HG03139 (cell line): ENCODE measurements around the gene KNSTRN.

Experiments
- ATAC-seq: cut with Tn5 transposase; IDR thresholded peaks from one replicate; pipeline ENCODE4 v1.9.1; 2021; ENCODE audit not compliant: unreplicated experiment

Gene KNSTRN

DNA sequence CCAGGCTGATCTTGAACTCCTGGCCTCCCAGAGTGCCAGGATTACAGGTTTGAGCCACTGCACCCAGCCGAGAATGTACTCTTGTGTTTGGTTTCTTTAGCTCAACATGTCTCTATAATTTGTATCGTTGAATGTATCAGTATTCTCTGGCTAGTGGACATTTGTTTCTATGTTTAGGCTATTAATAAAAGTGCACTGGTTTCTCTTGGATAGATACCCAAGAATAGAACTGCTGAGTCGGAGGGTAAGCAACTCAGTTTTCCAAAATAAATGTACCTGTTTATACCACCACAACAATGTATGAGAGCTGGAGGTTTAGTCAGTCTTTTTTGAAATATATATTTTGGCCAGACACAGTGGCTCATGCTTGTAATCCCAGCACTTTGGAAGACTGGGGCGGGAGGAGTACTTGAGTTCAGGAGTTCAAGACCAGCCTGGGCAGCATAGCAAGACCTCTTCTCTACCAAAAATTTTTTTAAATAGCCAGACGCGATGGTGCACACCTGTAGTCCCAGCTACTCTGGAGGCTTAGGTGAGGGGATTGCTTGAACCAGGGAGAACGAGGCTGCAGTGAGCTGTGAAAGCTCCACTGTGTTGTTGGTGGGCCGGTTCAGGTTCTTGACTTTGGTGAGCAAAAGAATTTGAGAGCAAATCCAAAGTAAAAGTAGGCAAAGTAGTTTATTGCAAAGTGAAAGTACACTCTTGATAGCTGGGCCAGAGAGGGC, 15.3 kb downstream of the KNSTRN start:
- no peak for ATAC-seq

DNA sequence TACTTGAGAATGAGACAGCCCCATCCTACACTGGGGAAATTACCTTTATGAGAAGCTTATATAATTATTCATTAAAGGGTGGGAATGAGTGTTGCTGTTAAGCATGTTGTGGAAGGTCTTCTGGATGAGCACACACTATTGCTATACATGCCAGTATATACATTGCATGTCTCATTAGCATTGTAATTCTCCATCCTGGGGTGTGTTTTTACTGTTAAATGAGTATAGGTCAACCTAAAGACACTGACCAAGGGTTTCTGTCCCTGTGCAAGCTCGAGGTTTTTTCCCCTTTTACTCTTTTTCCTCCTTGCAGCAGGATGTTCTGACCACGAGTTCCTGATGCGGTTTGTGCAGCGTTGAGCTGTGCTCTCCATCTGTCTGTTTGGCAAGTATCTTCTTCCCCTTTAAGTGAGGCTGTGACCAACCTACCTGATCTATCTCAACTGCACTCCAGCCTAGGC, 15.9 kb downstream of the KNSTRN start:
- peak; percentile 85 for ATAC-seq

DNA sequence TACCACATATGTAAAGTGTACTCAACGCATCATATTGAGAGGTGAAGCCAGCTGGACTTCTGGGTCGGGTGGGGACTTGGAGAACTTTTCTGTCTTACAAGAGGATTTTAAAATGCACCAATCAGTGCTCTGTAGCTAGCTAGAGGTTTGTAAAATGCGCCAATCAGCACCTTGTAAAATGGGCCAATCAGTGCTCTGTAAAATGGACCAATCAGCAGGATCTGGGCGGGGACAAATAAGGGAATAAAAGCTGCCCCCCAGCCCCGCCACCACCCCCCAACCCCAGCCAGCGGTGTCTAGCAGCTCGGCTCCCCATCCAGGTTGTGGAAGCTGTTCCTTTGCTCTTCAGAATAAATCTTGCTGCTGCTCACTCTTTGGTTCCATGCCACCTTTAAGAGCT, 16.8 kb downstream of the KNSTRN start:
- no peak for ATAC-seq

GRCh38 chr15:40405501-40406381, 23.2 kb downstream of the KNSTRN start, which contains the start of gene IVD:
Gene IVD, plus strand, starts transcription at chr15:40405795. Its CDS starts 33 bp downstream, at chr15:40405828.
- ATAC-seq = peak; percentile 82

DNA sequence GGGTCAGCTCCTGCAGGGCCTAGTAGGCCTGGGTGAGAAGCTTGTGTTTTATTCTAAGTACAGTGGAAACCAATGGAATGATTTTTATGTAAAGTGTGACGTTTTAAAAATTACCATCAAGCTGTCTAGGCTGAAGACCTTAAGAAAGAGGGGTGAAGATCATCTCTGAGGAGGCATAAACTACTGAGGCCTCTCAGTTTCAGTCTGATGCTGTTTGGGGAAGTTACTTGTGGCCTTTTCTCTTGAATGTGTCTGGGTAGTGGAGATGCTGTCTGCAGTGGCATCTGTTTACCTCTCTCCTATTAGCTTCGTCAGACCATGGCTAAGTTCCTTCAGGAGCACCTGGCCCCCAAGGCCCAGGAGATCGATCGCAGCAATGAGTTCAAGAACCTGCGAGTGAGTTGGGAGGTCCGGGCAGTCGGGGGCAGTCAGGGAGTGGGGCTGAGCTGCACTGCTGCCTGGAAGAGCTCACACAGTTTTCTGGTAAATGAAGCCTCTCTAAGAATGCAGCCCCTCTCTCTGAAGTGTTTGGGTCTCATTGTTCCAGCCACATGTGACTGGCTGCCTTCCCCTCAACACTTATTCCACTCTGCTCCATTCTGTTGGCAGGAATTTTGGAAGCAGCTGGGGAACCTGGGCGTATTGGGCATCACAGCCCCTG, 24.9 kb downstream of the KNSTRN start:
- peak; percentile 56 for ATAC-seq

- no peak for ATAC-seq
Measured at GRCh38 chr15:40409366-40409765, 26.8 kb downstream of the KNSTRN start.

- ATAC-seq = no peak
Measured at GRCh38 chr15:40410476-40410875, 28.0 kb downstream of the KNSTRN start.

DNA sequence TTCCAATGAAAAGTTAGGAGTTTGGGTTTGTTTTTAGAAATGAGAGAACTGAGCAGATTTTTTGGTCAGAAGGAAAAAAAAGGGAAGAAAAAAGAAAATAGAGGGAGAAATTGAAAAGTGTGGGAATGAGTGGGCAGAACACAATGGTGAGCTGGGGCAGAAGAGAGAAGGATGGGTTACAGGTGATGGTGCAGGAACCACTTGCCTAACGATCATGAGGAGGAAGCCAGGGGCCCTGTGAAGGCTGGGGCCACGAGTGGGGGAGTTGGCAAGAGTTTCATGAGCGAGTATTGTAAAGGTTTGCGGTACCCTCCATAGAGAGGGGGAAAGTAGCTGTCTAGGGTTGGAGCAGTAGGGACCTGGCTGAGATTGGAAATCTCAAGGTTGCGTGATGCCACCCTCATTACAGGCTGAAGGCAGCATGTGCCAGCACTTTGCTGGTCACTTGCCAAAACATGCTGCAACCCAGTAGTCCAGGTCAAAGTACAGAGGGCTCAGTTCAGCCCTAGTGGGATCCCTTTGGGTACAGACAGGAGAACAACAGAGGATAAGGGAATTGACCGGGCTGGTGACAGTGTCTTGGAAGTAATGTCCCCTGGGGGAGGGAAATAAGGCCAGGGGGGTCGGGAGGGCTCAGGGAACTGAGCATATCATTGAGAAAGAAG, 29.7 kb downstream of the KNSTRN start:
- ATAC-seq = no peak

DNA sequence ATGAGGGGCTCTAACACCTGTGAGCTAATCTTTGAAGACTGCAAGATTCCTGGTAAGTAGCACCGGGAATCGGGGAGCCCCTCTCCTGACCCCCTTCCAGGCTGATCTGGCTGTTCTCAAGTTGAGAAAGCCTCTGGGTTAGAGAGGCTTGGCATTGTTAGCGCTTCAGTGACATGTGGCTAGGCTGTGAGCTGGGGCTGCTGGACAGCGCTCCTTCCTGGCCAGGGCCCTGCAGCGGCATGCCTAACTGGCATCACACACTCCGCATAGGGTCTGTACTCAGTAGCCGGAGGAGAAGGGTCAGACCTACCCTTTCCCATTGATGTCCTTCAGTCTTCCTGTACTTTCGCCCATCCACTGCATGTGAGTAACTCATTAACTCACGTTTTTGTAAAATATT, 30.5 kb downstream of the KNSTRN start:
- ATAC-seq = no peak

DNA sequence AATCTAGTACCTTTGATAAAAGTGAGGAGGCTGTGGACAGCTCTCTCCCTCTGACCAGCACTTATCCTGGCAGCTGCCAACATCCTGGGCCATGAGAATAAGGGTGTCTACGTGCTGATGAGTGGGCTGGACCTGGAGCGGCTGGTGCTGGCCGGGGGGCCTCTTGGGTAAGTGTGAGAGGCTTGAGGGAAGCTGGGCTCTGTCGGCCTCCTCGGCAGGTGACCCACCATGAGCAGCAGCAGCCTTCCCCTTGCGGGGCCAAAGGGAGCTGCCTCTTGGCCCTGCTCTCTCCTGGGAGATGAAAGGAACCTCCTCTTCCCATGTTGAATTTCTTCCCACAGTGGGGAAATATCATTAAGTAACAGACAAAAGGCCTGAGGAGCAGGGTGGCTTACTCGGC, 32.3 kb downstream of the KNSTRN start:
- no peak for ATAC-seq

- no peak for ATAC-seq
Measured at GRCh38 chr15:40415226-40415625, 32.7 kb downstream of the KNSTRN start.

- no peak for ATAC-seq
Measured at GRCh38 chr15:40416056-40416455, 33.5 kb downstream of the KNSTRN start.

DNA sequence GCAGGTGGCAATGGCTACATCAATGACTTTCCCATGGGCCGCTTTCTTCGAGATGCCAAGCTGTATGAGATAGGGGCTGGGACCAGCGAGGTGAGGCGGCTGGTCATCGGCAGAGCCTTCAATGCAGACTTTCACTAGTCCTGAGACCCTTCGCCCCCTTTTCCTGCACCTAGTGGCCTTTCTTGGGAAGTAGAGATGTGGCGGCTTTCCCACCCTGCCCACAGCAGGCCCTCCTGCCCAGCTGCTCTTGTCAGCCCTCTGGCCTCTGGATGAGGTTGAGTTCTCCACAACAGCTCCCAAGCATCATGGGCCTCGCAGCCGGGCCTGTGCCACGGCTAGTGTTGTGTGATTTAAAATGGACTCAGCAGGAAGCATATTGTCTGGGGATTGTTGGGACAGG, 35.6 kb downstream of the KNSTRN start:
- no peak for ATAC-seq

GRCh38 chr15:40420071-40420713, 37.7 kb downstream of the KNSTRN start:
- no peak for ATAC-seq

GRCh38 chr15:40420793-40421192, 38.3 kb downstream of the KNSTRN start:
- ATAC-seq = no peak

GRCh38 chr15:40421246-40422157, 39.0 kb downstream of the KNSTRN start:
- peak; percentile 75 for ATAC-seq

- ATAC-seq = no peak
Measured at GRCh38 chr15:40424483-40425115, 42.1 kb downstream of the KNSTRN start.

- no peak for ATAC-seq
Measured at GRCh38 chr15:40425681-40426080, 43.2 kb downstream of the KNSTRN start.

DNA sequence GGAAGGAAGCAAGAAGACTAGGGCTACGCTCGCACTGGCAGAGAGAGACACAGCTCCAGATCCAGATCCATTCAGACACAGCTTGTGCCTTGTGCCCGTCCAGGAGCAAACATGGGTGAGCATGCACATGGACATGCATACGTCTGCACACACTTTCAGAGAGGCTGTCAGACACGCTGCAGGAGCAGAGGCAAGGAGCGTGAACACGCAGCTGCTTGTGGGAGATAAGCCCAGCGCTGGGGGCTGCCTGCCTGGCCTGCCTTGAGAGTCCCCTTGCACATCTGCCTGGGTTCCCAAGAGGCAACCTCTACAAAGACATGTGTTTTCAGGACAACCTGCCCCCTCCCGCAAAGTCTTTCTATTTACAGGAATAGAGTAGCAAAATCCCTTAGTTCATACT, 44.7 kb downstream of the KNSTRN start:
- ATAC-seq = no peak
